ENCODE results near the gene PLVAP.
A peak's percentile ranks its signal among the peaks of the same experiment; 100 is the strongest.
"Not testable (repeated sequence)": the region's sequence is repeated elsewhere in the genome, so short reads cannot be mapped to it uniquely, and the experiment has no call there.

PLVAP gene

GRCh38 chr19:17398902-17399527, 21.9 kb upstream of the PLVAP start:
- DNase-seq (no peak), ATAC-seq (no peak)

GRCh38 chr19:17394891-17395415, 17.8 kb upstream of the PLVAP start:
- DNase-seq, result peak; percentile 87
- ATAC-seq, result peak; percentile 58

DNA sequence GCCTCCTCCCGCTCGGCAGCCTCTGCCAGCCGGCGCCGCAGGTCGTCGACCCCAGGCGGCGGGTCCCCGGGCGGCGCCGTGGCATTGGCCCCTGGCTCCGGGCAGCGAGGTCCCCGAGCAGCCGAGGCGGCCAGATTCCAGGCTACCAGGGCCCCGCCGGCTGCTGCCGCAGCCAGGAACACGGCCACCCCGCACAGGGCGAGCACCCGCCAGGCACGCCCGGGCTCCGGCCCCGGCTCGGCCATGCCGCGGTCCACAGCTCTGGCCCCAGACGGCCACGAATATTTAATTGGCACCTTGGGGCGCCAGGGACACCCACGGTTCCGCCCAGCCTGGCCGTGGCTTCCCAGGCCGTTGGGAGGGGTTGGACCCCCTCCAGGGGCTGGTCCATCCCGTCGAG, 16.8 kb upstream of the PLVAP start, which contains the start of gene CCDC194:
Gene CCDC194 (minus strand): TSS at position 283 of the 400 bp plus-strand sequence. CDS start 38 bp downstream, at position 245.
- no peak for ATAC-seq
- no peak for DNase-seq

GRCh38 chr19:17393002-17393401, 15.9 kb upstream of the PLVAP start:
- ATAC-seq (no peak), DNase-seq (no peak)

DNA sequence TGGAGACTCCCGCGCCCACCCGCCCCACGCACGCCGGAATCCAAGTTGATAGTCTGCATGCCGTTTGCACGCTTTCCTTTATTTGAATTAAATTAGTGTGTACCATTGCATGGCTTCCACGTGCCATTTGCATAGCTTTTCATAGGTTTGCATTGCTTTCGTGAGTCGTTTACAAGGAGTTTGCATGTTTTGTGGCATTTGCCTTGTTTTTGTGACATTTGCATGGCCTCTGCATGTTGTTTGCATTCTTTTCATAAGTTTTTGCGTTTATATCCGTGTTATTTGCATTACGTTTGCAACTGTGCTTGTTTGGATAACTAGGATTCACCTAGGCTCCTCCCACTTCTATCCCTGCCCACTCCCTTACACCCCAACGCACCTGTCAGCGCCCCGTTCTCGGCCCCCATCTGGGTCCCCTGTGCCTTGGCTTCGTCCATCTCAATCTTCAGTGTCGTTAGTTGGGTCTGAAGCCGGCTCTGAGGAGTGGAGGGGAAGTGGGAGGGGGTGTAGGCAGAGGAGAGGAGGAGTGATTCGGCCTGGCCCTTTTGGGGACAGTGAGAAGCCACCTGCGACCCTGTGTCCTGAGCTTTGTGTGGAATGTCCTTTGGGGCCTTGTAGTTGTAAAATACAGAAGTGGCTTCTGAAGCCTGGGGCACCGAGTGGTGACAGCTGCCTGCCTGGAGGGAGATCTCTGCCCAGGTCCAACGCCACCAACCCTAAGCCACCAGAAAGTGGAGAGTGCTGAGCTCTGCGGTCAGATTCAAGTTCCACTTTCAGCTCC, 14.4 kb upstream of the PLVAP start:
- ATAC-seq (no peak), DNase-seq (no peak)

DNA sequence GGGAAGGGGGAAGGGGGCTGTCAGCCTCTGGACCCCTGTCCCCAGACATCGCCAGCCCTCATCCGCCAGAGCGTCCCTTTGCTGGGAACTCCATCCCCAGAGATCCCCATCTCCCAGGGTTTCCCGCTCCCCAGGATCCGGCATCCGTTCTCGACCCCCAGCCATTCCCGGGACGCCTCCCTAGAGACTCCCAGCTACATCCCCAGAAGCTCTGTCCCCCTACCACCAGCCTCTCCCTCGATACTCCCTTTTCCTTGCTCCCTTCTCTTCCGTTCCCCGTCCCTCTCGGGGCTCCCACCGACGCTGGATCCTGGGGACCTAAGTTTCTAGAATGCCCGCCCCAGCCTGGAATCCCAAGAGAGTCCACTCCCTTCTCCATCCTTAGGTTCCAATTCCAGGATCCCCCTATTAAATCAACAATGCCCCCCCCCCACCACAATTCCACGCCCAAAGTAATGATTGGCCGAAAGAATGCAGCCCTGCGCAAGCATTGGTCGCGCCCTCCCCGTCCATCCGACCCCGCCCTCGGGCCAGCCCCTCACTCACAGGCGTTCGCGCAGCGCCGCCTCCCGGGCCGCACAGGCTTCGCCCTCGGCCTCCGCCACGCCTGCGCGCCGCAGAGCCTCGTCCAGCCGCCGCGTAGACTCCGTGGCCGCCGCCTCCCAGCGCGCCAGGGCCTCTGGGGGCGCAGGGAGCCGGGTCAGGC, 13.7 kb upstream of the PLVAP start:
- DNase-seq (peak; percentile 96), ATAC-seq (peak; percentile 97)

DNA sequence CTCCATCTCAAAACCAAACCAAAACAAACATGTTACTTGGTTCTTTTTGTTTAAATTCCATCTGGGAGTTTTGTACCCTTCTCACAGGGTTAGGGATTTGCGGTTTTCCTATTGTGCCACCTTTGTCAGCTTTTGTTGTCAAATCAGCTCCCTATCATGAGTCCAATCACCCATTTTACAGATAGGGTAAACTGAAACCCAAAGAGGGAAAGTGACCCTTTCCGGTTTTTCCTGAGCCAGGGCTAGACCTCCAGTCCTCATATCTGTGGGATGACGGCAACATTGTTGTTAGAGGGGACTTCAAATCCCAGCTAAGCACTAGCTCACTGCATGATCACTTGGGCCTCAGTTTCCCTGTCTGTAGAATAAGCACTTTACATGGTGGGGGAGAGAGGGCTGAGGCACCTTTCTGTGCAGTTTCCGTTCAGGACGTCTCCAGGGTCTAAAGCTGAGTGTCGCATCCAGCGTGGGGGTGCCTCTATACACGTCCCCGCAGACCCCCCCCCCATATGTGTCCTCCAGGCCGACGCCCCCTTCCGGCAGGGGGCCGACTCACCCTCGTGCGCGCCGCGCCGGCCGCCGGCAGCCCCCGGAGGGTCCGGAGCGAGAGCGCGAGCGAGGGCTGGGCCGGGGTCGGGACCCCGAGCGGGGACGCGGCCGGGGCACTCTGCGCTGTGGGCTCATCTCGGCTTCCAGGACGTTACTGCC, 13.0 kb upstream of the PLVAP start:
- DNase-seq, result no peak
- no peak for ATAC-seq

- ATAC-seq, result no peak
Measured at GRCh38 chr19:17389288-17389687, 12.1 kb upstream of the PLVAP start.

GRCh38 chr19:17385878-17386611, 8.9 kb upstream of the PLVAP start:
- peak; percentile 78 for DNase-seq
- peak; percentile 55 for ATAC-seq

More at GRCh38 chr19:17389288-17389687, 12.1 kb upstream of the PLVAP start:
- no peak for DNase-seq

- DNase-seq, result no peak
- no peak for ATAC-seq
Measured at GRCh38 chr19:17380426-17381138, 3.4 kb upstream of the PLVAP start.

GRCh38 chr19:17379221-17379631, 2.1 kb upstream of the PLVAP start:
- DNase-seq, result no peak
- no peak for ATAC-seq

DNA sequence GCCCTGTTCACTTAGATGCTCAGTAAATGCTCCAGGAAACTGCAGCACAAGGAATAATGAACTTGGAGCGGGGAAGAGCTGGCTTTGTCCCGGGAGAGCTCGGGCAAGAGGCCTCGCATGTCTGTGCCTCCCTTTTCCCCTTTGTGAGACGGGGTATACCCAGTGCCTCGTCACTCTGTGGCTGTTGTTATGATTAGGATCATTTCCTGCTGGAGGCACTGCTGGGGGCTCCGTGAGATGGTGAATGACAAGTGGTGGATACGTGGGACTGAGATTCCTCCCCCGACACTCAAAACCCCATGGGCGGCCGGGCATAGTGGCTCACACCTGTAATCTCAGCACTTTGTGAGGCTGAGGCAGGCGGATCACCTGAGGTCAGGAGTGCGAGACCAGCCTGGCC, 1.1 kb upstream of the PLVAP start:
- no peak for ATAC-seq

DNA sequence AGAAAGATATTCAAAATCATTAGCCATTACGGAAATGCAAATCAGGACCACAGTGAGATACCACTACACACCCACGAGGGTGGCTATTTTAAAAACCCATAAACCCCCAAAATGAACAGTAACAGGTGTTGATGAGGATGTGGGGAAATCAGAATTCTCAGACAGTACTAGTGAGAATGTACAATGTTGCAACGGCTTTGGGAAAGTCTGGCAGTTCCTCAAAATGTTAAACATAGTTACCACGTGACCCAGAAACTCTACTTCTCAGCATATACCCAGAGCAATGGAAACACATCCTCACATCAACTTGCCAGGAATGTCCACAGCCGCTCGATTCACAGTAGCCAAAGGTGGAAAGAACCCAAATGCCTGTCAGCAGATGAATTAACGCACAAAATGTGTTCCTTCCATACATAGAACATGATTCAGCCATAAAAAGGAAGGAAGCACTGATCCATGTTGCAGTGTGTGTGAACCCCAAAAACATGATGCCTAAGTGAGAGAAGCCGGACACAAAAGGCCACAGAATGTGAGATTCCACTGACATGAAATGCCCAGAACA, 7.0 kb downstream of the PLVAP start:
- DNase-seq, result no peak
- peak; percentile 28 for ATAC-seq

More for the DNA sequence above, 1.1 kb upstream of the PLVAP start:
- no peak for DNase-seq

DNA sequence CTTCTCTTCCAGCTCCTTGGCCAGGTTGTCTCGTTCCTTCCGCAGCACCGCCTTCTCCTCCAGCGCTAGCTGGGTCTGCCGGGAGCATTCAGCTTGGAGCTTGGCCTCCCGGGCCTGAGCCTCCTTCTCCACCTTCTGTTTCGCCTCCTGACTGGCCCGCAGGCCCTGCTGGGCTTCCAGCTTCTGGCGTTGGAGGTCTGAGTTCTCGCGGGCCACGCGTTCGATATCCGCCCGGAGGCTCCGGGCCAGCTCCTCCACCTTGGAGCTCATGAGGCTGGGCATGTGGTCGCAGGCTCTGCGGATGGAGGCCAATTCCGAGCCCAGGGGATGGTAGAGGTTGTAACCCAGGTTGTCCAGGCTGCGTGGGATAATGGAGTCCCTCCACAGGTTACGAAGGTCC, 11.8 kb downstream of the PLVAP start:
- ATAC-seq, result peak; percentile 19

DNA sequence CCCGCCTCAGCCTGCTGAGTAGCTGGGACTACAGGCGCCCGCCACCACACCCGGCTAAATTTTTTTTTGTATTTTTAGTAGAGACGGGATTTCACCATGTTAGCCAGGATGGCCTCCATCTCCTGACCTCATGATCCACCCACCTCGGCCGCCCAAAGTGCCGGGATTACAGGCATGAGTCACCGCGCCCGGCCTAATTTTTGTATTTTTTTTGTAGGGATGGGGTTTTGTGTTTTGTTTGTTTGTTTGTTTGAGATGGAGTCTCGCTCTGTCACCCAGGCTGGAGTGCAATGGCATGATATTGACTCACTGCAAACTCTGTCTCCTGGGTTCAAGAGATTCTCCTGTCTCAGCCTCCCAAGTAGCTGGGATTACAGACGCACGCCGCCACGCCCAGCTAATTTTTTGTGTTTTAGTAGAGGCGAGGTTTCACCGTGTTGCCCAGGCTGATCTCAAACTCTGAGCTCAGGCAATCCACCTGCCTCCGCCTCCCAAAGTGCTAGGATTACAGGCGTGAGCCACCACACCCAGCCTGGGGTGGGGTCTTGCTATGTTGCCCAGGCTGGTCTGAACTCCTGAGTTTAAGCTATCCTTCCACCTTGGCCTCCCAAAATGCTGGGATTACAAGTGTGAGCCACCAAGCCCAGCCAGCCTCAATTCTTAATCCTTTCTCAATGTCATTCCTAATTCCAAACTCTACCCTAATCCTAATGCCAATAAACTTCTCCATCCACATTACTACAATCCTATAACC, 13.1 kb downstream of the PLVAP start:
- not testable (repeated sequence) for ATAC-seq

More for the DNA sequence above, 11.8 kb downstream of the PLVAP start:
- no peak for DNase-seq

GRCh38 chr19:17359905-17360800, 17.0 kb downstream of the PLVAP start:
- no peak for DNase-seq
- ATAC-seq, result no peak

More for the DNA sequence above, 13.1 kb downstream of the PLVAP start:
- DNase-seq, result not testable (repeated sequence)

GRCh38 chr19:17358395-17358794, 18.7 kb downstream of the PLVAP start:
- no peak for ATAC-seq

GRCh38 chr19:17357724-17358123, 19.4 kb downstream of the PLVAP start:
- no peak for ATAC-seq
- no peak for DNase-seq

More at GRCh38 chr19:17358395-17358794, 18.7 kb downstream of the PLVAP start:
- no peak for DNase-seq
